ENCODE data around the gene TMPRSS9. TPM values are rescaled to one million over a fixed set of nuclear protein-coding genes. Genes with fewer than 3 reads are reported as not detected.
"Not testable (repeated sequence)": the region's sequence is repeated elsewhere in the genome, so short reads cannot be mapped to it uniquely, and the experiment has no call there.

The TMPRSS9 gene
- polyA plus RNA-seq, 1 donor: 0.38 TPM

DNA sequence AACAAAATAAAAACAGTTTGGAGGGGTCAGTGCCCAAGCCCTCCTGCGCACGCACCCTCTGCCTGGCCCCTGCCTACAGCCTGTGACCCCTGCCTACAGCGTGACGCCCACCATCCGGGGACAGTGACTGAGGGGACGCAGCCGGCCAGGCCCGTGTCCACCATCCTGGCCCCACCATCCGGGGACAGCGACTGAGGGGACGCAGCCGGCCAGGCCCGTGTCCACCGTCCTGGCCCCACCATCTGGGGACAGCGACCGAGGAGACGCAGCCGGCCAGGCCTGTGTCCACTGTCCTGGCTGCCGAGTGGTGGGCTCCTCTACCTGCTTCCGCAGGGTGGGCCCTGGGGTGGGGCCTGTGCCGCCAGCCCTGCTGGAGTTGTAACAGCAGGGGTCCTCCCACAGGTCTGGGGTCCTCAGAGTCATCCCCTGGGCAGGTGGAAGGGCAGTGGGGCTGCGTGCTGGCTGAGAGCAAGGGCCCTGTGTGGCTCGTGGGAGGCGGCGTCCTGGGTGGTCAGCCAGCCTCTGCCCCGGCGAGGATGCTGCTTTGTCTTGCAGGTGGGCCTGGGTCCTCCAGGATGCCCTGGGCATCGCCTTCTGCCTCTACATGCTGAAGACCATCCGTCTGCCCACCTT, 17.3 kb upstream of the TMPRSS9 start:
- DNase-seq (ENCODE audit: low read depth): no peak

DNA sequence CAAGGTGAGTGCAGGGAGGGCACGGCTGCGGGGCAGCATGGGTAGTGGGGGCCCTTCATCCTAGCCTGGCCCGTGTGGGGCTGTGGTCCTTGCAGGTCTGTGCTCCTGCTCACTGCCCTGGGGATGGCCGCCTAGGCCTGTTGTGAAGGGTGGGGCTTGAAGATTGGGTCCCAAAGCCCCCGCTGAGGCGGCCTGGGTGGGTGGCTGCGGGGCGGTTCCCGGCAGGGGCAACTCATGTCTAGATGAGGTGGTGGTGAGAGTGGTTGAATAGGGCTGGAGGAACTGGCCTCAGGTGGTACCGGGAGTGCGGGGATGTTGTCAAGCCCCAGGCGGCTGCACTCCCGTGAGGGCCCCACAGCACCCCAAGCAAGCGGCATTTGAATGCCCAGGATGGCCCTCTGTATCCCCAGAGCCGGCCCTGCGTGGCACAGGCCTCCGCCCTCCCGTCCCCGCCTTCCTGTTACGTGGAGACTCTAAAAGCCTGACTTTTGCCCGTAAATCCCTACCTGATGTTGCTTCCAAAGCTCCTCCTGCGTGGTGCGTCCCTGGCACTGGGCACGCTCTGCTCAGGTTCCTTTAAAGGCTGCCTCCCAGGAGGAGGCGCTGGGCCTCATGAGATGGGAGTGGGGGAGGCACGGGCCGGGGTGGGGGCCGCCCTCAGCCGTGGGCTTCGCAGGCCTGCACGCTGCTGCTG, 16.6 kb upstream of the TMPRSS9 start:
- no peak for DNase-seq (ENCODE audit: low read depth)

DNA sequence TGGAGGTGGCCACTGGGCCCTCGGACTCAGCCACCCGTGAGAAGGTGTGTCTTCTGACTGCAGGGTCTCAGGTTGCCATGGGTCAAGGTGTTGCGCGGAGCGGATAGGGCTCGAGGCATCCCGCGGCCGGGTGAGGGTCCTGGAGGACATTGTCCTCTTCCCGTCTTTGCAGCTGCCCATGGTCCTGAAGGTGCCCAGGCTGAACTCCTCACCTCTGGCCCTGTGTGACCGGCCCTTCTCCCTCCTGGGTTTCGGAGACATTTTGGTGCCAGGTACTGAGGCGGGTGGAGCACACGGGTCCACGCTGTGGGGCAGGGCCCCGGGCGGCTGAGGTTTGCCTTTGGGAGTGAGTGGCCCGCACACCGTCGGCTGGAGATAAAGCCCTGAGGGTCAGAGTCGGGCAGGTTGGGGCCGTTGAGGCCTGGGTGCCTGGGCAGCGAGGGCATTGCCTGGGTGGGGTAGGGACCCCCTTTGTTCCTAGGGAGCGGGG, 15.6 kb upstream of the TMPRSS9 start:
- DNase-seq (ENCODE audit: low read depth): no peak

DNA sequence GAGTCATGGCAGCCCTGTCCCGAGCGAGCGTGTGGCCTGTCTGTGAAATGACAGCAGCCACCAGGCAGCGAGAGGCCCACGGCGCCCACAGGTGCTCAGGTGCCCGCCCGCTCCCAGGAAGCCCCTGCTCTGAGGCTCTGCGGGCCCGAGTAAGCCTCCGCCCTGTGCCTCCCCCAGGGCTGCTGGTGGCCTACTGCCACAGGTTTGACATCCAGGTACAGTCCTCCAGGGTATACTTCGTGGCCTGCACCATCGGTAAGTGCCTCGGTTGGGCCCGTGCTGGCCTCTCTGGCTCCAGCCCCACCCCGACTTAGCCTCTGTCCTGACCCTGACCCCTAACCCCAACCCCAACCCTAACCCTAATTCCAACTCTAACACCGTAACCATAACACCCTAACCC, 15.0 kb upstream of the TMPRSS9 start:
- no peak for DNase-seq (ENCODE audit: low read depth)

DNA sequence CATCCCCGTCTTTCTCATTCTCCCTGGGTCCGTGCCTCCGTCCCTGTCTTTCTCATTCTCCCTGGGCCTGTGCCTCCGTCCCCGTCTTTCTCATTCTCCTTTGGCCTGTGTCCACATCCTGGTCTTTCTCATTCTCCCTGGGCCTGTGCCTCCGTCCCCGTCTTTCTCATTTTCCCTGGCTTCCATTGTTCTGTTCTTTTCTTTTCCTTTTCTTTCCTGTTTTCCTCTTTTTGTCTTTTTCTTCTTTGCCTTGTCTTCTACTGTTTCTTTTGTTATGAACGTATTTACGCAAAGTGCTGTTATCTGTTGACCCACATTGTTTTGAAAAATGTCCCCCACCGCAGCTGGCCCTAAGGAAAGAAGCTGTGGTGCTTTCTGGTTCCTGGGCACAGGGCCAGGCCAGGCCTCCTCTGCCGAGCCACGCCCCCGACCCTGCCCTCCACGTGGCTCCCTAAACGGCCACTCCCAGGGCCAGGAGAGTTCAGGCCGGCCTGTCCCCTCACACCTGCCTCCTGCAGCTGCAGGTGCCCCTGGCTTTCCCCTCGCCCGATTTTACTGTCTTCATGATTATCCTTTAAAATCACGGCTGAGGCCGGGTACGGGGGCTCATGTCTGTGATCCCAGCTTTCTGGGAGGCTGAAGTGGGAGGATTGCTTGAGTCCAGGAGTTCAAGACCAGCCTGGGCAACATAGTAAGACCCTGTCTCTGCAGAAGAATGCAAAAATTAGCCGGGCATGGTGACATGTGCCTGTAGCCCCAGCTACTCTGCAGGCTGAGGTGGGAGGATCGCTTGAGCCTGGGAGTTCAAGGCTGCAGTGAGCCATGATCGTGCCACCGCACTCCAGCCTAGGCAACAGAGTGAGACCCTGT, 14.0 kb upstream of the TMPRSS9 start:
- DNase-seq (ENCODE audit: low read depth): no peak

DNA sequence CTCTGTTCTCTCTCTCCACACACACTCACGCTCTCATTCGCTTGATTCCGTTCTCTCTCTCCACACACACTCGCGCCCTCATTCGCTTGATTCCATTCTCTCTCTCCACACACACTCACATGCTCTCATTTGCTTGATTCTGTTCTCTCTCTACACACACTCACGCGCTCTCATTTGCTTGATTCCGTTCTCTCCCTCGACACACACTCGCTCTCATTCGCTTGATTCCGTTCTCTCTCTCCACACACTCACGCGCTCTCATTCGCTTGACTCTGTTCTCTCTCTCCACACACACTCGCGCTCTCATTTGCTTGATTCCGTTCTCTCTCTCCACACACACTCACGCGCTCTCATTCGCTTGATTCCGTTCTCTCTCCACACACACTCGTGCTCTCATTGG, 10.2 kb upstream of the TMPRSS9 start:
- not testable (repeated sequence) for DNase-seq (ENCODE audit: low read depth)

DNA sequence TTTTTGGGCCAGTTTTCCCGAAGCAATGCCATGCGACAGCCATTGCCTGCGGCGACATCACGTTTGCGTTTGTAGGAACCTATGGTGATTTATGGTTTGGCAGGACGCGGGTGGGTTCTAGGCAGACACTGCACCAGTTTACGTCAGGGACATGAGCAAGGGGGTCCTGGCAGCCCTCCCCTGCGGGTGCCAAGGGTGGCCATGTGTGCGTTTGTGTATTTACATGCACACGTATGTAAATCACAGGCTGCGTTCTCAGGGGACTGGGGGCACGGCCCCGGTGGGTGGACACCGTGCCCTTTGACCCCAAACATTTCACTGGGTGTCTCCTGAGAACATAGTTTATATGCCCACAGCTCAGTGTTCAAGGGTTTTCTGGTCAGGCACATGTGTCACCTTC, 9.4 kb upstream of the TMPRSS9 start:
- no peak for DNase-seq (ENCODE audit: low read depth)

DNA sequence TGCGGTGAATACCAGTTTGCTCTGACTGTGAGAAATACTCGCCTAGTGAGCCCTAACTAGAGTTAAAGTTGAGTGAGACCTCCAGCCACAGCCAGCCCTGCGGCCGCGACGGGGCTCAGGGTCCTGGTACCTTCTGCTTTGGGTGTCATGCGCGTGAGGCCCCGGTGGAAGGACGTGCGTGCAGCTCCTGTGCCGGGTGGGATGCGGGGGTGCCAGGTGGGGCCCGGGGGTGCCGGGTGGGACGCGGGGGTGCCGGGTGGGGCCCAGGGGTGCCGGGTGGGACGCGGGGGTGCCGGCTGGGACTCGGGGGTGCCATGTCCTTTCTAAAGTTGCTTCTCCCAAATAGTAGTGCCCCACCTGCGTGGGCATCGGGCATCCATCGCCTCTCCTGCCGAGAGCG, 8.5 kb upstream of the TMPRSS9 start:
- no peak for DNase-seq (ENCODE audit: low read depth)

DNA sequence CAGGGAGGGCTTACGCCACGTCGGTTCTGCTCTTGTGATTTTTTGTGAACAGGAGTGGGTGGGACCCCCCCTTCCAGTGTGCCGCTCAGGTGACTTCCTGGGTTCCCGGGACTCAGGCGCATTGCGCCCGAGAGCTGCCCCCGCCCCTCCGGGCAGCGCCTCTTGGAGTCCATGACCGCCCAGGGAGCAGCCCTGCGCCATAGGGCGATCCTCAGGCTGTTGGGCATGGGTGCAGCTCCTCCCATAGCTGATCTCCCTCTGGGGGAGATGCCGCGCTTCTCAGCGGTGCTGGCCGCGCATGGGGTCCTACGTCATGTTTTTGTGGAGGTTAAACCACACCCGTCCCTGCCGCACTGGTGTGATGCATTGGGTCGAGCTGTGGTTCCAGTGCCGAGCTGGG, 7.9 kb upstream of the TMPRSS9 start:
- no peak for DNase-seq (ENCODE audit: low read depth)

DNA sequence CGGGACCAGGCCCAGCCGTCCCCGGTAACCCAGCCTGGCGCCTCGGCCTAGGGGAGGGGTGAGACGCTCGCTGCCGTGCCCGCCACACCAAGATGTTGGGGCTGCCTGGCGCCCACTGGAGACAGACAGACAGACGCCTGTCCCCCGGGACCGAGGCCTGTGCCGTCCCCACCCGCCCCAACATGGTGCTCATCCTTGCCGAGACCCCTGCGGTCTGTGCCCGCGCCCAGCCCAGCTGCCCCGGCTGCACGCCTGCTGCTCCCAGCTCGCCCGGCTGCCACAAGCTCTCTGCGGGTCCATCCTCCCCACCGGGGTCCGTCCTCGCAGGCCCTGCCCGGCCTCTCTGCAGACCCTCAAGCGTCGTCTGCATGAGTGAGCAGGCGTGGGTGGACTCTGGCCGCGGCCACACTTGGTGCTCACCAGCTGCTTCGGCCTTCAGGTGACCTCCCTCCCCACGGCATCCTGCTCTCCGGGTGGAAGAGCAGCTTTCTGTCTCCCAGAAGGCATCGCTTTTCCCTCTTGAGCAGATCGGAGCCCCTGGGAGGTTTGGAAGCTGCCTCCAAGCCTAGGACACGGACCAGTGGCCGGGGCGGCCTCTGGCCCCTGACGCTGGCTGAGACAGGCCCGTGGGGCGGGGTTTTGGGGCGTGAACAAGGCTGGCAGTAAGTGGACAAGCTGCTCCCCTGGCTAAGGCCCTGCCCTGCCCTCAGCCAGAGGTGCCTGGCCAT, 6.7 kb upstream of the TMPRSS9 start:
- no peak for DNase-seq (ENCODE audit: low read depth)

DNA sequence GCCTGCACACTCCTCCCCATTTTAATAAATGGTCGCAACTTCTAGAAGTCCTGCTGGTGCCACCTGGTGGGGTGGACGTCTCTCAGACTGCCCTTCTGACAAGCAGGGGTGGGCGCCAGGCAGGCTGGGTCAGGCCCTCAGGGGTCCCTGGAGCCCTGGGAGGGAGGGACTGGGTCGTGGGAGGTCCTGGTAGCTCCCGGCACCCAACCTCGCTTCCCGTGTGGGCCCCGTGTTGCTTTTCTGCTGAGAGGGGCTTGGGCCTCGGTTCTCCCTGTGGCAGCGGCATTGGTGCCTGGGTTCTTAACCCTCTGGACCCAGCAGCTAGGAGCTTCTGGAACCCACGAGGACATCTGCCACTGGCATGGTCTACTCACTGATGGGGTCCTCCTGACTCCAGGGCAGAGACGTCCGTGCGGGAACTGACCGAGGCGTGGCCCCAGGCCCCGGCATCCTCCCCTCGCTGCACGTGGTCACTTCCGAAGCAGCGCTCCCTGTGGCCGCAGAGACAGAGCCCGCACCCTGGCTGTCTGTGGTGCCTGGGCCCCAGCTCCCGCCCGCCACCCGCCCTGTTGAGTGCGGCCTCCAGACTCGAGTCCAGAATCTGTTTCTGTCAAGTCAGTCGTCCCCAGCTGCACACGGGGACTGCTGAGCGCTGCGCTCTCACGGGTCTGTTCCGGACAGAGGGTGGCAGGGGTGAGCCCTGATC, 6.0 kb upstream of the TMPRSS9 start:
- no peak for DNase-seq (ENCODE audit: low read depth)

DNA sequence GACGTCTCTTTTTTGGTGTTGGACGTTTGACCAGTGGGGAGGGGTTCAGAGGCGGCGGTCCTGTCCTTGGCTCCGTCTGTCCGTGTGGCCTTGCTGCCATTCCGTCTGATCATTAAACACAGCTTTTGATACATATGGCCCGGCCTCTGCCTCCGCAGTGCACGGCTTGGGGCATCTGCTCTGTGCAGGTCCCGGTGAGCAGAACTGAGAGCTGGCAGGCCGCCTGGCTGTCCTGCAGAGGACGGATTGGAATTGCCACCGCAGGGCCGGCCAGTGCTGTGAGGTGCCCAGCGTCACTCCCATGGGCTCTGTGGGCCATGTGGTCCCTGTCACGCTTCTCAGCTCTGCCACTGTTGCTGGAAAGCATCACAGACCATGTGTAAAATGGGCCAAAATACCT, 5.4 kb upstream of the TMPRSS9 start:
- DNase-seq (ENCODE audit: low read depth): no peak

DNA sequence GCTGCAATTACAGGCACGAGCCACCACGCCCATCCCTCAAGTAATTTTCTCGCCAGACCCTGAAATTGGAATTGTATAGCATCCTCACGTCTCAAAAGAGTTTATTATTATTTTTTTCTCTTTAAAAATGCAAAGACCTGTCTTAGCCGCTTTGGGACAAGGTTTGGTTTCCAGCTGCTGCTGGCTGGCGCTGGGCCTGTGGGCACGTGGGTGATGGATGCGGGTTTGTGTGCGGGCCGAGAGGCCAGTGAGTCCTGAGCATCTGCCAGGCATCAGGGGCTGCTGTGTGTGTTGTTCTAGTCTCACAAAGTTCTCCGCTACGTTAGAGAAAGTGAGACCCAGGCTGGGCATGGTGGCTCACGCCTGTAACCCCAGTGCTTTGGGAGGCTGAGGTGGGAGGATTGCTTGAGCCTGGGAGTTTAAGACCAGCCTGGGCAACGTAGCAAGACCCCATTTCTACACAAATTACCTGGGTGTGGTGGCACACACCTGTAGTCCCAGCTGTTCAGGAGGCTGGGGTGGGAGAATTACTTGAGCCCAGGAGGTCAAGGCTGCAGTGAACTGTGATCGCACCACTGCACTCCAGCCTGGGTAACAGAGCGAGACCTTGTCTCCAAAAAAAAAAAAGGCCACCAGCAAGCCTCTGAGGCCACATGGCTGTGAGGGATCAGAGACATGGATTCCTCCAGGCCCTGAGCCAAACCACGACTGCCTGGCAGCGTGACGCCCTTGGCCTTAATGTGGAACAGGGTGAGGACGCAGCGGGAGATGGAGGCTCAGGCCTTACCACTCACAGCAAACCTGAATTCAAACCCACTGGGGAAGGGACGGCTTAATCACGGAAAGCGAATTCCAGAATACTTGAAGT, 4.7 kb upstream of the TMPRSS9 start:
- DNase-seq (ENCODE audit: low read depth): no peak

DNA sequence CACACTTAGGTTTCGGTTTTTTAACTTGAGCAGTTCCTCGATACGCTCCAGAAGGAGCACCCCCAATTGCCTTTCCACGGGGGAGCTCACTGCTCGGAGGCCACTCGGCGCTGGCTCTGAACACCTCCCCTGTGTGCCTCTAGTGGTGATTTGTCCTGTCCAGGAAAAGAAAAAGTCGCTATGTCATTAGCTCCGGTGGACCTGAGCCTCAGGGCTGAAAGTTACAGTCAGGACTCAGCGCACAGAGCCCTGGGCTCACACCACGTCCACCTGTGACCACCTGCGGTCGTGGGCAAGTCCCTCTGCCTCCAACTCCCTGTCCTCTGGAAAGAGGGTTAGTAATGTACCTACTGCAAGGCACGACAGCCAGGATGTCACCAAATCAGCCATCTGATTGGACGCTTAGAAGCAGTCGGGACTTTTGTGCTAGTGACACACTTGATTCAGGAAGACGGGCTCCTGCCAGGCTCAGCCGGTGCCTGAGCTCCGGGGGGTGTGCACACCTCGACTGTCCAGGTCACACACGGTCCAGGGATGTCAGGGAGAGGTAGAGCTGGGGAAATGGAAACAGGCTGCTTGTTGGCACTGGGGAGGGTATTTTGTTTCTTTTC, 3.9 kb upstream of the TMPRSS9 start:
- DNase-seq (ENCODE audit: low read depth): no peak

DNA sequence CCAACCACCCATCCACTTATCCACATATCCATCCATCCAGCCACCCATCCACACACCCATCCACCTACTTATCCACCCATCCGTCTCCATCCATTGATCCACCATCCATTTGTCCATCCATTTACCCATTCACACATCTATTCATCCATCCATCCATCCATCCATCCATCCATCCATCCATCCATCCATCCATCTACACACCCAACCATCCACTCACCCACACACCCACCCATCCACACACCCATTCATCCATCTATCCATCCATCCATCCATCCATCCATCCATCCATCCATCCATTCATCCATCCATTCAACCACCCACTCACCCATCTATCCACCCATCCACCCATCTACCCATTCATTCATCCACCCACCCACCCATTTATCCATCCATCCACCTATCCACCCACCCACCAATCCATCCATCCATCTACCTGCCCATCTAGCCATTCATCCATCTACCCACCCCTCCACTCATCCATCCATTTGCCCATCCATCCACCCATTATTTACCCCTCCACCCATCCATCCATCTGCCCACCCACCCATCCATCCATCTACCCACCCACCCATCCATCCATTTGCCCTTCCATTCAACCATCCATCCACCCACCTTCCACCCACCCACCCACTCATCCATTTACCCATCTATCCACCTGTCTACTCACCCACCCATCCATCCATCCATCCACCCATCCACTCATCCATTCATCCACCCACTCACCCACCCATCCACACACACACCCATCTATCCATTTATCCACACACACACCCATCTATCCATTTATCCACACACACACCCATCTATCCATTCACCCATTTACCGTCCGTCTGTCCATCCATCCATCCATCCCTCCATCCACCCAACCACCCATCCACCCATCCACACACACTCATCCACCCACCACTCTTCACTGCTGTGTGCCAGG, 2.5 kb upstream of the TMPRSS9 start:
- DNase-seq (ENCODE audit: low read depth): no peak

DNA sequence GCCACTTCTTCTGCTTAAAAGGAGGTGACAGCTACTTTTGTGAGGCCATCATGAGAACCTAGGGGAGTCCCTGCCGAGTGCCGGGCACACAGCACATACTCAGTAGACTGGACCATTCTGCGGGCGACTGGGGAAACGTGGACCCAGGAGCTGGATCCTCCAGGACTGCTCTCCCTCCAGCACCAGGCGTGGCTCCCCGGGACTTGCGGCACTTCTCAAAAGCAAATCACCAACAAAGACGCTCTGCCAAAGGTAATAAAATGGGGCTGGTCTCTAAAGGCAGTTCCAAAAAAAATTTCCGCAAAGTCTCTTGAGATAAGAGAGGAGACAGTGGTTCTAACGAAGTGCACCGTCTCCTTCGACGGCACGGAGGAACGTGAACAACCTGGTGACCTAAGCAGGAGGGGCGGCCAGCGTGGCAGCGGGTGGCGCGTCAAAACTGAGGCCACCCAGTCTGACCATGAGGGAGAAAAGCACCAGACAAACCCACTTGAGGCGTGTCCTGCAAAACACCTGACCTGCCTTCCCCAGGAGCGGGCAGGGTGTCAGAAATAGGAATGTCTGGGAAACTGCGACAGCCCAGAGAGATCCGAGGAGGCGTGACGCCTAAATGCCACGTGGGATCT, 1.4 kb upstream of the TMPRSS9 start:
- no peak for DNase-seq (ENCODE audit: low read depth)

DNA sequence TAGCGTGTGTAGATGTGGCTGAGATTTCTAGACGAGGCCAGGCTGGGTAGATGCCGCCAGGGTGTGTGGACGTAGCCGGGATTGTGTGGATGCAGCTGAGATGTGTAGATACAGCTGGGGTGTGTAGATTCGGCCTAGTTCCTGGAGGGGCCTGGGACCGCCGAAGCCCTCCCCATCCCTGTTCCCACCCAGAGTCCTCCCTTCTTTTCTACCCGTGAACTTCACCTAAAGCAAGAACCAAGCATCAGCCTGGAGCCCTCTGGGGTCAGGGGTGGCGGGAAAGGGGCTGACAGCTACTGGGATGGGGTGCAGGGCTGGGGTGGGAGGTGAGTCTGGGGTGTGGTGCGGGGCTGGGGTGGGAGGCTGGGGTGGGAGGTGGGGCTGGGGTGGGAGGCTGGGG, 768 bp downstream of the TMPRSS9 start:
- DNase-seq (ENCODE audit: low read depth): no peak
